GM12891 (cell line): ENCODE results near the gene DEPDC7.

ENCODE experiments used
- DNase-seq: peaks from one replicate; pipeline ENCODE4 v3.0.0; 2011; ENCODE audit warnings: low spot score; ENCODE audit not compliant: insufficient read length
- FAIRE-seq: peaks from 2 replicates; lab custom pipeline; 2011; peaks lifted over from hg19 to GRCh38; lab: Jason Lieb, UNC
- PAX5 ChIP-seq: IDR thresholded peaks from 2 replicates; pipeline ENCODE4 v1.6.1; 2011; ENCODE audit warnings: low read length, moderate library complexity, mild to moderate bottlenecking; ENCODE audit not compliant: insufficient read depth, severe bottlenecking
- POLR2A ChIP-seq: IDR thresholded peaks from 2 replicates; pipeline ENCODE4 v1.6.1; 2011; ENCODE audit warnings: low read depth, low read length, control low read depth
- POLR2AphosphoS5 ChIP-seq: IDR thresholded peaks from 2 replicates; pipeline ENCODE4 v1.6.1; 2011; ENCODE audit warnings: low read depth, low read length, control low read depth
- POU2F2 ChIP-seq: IDR thresholded peaks from 2 replicates; pipeline ENCODE4 v1.6.1; 2011; ENCODE audit warnings: low read depth, mild to moderate bottlenecking, control low read depth, low read length, moderate library complexity
- SPI1 ChIP-seq: IDR thresholded peaks from 2 replicates; pipeline ENCODE4 v1.6.1; 2011; ENCODE audit warnings: low read depth, low read length, control low read depth
- TAF1 ChIP-seq: IDR thresholded peaks from 2 replicates; pipeline ENCODE4 v1.6.1; 2011; ENCODE audit warnings: low read depth, low read length, control low read depth

The DEPDC7 gene

GRCh38 chr11:33068611-33069340 lies 53.1 kb downstream of the DEPDC7 start:
- no peak for FAIRE-seq
- DNase-seq = no peak
- TF ChIP-seq POLR2AphosphoS5 (no peak), SPI1 (no peak), POU2F2 (no peak), TAF1 (no peak), POLR2A (no peak), PAX5 (no peak)

GRCh38 chr11:33072465-33072864 lies 56.8 kb downstream of the DEPDC7 start:
- FAIRE-seq (peak; percentile 63), DNase-seq (no peak)
- TF ChIP-seq TAF1 (no peak), SPI1 (no peak), POU2F2 (no peak), PAX5 (no peak), POLR2A (no peak), POLR2AphosphoS5 (no peak)
